ENCODE measurements around the gene HS6ST3.

DNA sequence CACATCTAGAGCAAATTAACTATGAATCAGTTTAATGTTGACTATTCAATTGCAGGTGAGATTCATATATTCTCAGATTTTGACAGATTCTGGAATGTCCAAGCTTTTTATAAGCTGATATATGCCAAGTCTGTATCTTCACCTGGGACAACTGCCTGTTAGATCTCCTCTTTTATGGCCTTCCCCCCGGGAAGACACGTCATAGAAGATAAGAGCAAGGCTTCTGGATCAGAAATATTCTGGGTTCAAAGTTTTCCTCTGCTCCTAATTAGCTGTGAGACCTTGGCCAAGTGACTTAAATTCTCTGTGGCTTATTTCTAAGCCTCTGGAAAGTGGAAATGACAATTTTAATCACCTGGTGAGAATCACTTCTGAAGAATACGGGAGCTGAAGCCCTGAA lies 716.8 kb downstream of the HS6ST3 start:
- TF ChIP-seq CTCF (IDR thresholded peaks at IDR 0.05; ENCODE audit: low read depth, low read length): no peak
- TF ChIP-seq EZH2phosphoT487 (IDR thresholded peaks at IDR 0.05; ENCODE audit: low read depth): no peak

All from OCI-LY3 (cell line).